B cell (primary cell): ENCODE data around the gene COL9A3.

ENCODE experiments used
- EZH2 ChIP-seq: IDR thresholded peaks from 2 replicates; pipeline ENCODE4 v1.6.1; 2012; ENCODE audit warnings: borderline replicate concordance, low read depth, mild to moderate bottlenecking, moderate library complexity, low read length; ENCODE audit not compliant: insufficient read depth, poor library complexity, severe bottlenecking
- TF ChIP-seq, protein P1 (sequence below): fragments of 200-600 bp; IDR thresholded peaks from one replicate; pipeline ENCODE4 v1.8.0; 2022; ENCODE audit warnings: antibody characterized with exemption, mild to moderate bottlenecking

DNA sequence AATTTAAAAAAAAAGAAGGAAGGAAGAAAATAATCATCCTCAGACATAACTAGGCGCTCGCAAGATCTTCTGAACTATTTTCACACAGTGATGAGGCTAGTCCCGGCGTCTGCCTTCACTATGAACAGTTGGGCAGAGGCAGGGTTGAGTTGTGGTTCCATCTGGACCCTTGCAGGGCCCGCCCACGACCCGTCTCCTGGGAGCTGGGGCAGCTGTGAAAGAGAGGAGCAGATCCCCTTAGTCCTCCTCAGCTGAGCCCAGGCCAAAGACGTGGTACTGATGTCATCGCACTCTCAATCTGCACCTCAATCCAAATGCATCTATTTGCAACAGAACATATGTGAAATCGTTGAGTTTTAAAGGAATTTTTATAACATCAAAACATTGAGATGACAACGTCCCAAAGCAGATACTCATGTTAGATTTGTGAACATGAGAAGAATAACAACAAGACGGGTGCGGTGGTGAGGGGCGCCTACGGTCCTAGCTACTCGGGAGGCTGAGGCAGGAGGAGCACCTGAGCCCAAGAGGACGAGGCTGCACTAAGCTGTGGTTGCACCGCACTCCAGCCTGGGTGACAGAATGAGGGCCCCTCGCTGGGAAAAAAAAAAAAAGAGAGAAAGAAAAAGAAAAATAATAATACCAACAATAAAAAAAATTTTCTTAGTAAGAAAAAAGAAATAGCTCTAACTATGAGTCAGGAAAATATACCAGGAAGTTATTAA, 29.5 kb downstream of the COL9A3 start:
- TF ChIP-seq, protein P1, sequence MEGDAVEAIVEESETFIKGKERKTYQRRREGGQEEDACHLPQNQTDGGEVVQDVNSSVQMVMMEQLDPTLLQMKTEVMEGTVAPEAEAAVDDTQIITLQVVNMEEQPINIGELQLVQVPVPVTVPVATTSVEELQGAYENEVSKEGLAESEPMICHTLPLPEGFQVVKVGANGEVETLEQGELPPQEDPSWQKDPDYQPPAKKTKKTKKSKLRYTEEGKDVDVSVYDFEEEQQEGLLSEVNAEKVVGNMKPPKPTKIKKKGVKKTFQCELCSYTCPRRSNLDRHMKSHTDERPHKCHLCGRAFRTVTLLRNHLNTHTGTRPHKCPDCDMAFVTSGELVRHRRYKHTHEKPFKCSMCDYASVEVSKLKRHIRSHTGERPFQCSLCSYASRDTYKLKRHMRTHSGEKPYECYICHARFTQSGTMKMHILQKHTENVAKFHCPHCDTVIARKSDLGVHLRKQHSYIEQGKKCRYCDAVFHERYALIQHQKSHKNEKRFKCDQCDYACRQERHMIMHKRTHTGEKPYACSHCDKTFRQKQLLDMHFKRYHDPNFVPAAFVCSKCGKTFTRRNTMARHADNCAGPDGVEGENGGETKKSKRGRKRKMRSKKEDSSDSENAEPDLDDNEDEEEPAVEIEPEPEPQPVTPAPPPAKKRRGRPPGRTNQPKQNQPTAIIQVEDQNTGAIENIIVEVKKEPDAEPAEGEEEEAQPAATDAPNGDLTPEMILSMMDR: no peak
- no peak for TF ChIP-seq EZH2
